Esophagus muscularis mucosa (tissue), 4 donors: ENCODE measurements around the gene CD99. TPM values are rescaled to one million over a fixed set of nuclear protein-coding genes. Genes with fewer than 3 reads are reported as not detected.

Source experiments
- DNase-seq: peaks from one replicate; pipeline ENCODE4 v3.0.0-alpha.2; 2017; ENCODE audit errors: extremely low spot score
- H3K27ac ChIP-seq, 4 donors: fragments of 200-600 bp; sonication (generic); replicated peaks in 1 of 4; 1 replicate in 3 of 4; 2 replicates in 1 of 4; pipeline ENCODE4 v1.5.1; 2016 to 2019; ENCODE audit warnings: mild to moderate bottlenecking in 1 of 4
- H3K27me3 ChIP-seq, 4 donors: fragments of 200-600 bp; sonication (generic); one replicate each; pipeline versions ENCODE4 v1.5.1 to v1.6.0; 2016 to 2019
- H3K36me3 ChIP-seq, 4 donors: fragments of 200-600 bp; sonication (generic); one replicate each; pipeline ENCODE4 v1.5.1; 2016 to 2019
- H3K4me1 ChIP-seq, 4 donors: fragments of 200-600 bp; sonication (generic); one replicate each; pipeline ENCODE4 v1.5.1; 2016 to 2019
- H3K4me3 ChIP-seq, 4 donors: fragments of 200-600 bp; sonication (generic); 1 replicate in 2 of 4; 2 replicates in 2 of 4; pipeline ENCODE4 v1.5.1; 2016 to 2019; ENCODE audit warnings: mild to moderate bottlenecking in 4 of 4, moderate library complexity in 1 of 4
- H3K9me3 ChIP-seq, 4 donors: fragments of 200-600 bp; sonication (generic); 1 replicate in 3 of 4; 2 replicates in 1 of 4; pipeline ENCODE4 v1.5.1; 2016 to 2019
- EP300 ChIP-seq: sonication (generic); formaldehyde crosslinking; IDR thresholded peaks from one replicate; pipeline ENCODE4 v1.6.1; 2017; ENCODE audit warnings: antibody characterized with exemption
- POLR2A ChIP-seq: fragments of 450-650 bp; IDR thresholded peaks from one replicate; pipeline ENCODE4 v1.6.1; 2017; ENCODE audit warnings: antibody characterized with exemption, moderate library complexity, mild to moderate bottlenecking, low read depth
- POLR2AphosphoS5 ChIP-seq, 2 donors: sonication (generic); formaldehyde crosslinking; IDR thresholded peaks; one replicate each; pipeline ENCODE4 v1.6.1; 2017; ENCODE audit warnings: antibody characterized with exemption in 2 of 2
- WGBS: methylation state at CpG from one replicate; pipeline ENCODE4 v1.1.5; 2018; 5-methylcytosine and 5-hydroxymethylcytosine counted together
- intact Hi-C: fragments of 100-400 bp; cut with DNase I; formaldehyde crosslinking; loops from one replicate; pipeline ENCODE4 v1.15.1; 2023
- total RNA-seq, 4 donors: library from RNA; depleted of rRNA; stranded (reverse); fragments of >200 nt; gene quantifications; one replicate each; pipeline versions ENCODE4 v1.1.0 to v1.2.1, GENCODE V29; 2016
- TF ChIP-seq, protein P1 (sequence below), 3 experiments: fragments of 200-600 bp in 2 of 3; fragments of 450-650 bp in 1 of 3; sonication (generic) in 2 of 3; IDR thresholded peaks; one replicate each; pipeline ENCODE4 v1.5.1; 2017 to 2019; ENCODE audit warnings: antibody characterized with exemption in 3 of 3, mild to moderate bottlenecking in 2 of 3, moderate library complexity in 1 of 3

The CD99 gene
- total RNA-seq, 4 donors from 2014 or later: 311 to 469 (median 376) TPM

DNA sequence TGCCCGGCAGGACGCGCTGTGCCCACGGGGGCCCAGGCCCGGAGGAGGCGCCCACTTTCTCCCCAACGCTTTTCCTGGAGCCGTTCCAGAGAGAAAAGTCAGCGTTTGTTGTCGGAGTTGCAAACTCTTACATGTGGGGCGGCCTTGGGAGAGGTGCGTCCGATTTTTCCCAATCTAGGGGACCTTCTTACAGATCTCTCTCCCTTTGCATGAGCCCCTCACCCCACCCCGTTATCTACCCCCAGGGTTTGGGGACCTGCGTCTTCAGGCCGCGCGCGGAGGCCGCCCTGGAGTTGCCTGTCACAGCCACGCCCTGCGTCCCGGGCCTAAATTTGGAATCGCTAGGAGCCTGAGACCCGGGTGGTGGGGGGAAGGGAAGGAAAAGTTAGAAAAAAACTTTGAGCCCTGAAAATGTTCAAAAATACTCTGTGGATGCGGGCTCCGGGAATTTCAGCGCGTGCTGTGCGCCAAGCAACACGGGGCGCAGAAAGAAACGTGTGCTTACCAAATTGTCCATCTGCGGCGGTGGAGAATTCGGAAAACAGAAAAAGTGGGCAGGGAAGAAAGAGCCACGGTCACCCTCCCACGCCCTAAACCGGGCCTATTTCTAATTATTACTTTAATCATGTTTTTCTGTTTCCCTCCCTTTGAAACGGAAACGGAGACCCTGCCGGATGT lies 587 bp downstream of the CD99 start:
- DNase-seq: no peak

DNA sequence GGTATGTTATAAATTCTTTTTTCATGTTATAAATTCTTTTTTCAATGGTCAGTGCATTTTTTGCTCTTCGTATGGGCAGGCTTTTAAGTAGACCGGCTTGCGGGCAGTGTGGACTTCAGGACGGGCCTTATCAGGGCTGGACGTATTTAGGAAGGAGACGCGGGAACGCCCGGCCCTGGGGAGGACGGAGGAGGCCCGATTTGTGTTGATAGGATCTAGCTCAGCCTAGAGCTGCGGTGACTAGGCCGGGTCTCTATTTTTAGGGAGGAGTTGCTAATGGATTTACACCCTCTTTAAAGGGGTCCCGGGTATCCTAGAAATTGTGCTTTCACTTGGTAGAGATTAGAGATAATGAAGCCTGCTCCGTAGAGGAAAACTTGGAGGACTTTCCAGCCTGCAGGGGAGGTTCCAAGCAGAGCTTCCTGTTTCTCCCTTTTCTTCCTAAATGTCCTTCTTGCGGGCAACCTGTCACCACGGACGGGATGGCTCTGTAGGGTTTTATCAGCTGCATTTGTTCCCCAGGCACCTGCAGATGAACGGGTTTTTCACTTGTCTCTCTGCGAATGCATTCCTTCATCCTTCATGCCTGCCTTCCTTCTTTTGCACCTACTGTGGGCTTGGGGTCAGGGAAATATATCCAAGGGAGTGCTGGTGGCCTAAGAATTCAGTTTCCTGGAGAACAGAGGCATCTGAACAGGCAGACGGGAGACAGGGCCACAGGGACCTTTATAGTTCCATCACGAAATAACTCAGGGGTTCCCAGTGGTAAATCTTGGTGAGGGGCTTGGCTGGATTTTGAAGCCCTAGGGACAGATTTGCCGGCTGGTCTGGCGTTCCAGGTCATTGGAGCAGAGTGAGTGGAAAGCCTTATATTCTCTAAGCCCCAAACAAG lies 1.4 kb downstream of the CD99 start:
- Histone ChIP-seq H3K4me3 (peak overlapping the region; percentile 79 to 95 (median 86)), H3K27ac (peak overlapping the region; percentile 85 to 93 (median 88)), H3K36me3 (no peaks in the 10 kb centered on the region), H3K4me1 (peaks cover 49 to 60% (median 59%) of the 10 kb centered on the region in 4 donors), H3K27me3 (no peaks in the 10 kb centered on the region), H3K9me3 (no peaks in the 10 kb centered on the region)
- DNase-seq: no peak
- TF ChIP-seq POLR2AphosphoS5 (IDR thresholded peaks at IDR 0.05) (no peak), POLR2A (no peak), EP300 (no peak)
- TF ChIP-seq, protein P1, sequence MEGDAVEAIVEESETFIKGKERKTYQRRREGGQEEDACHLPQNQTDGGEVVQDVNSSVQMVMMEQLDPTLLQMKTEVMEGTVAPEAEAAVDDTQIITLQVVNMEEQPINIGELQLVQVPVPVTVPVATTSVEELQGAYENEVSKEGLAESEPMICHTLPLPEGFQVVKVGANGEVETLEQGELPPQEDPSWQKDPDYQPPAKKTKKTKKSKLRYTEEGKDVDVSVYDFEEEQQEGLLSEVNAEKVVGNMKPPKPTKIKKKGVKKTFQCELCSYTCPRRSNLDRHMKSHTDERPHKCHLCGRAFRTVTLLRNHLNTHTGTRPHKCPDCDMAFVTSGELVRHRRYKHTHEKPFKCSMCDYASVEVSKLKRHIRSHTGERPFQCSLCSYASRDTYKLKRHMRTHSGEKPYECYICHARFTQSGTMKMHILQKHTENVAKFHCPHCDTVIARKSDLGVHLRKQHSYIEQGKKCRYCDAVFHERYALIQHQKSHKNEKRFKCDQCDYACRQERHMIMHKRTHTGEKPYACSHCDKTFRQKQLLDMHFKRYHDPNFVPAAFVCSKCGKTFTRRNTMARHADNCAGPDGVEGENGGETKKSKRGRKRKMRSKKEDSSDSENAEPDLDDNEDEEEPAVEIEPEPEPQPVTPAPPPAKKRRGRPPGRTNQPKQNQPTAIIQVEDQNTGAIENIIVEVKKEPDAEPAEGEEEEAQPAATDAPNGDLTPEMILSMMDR (IDR thresholded peaks at IDR 0.05): no peak
- intact Hi-C loops: loop anchor here (10.0 kb wide), 2 partner anchors 78 to 1238 kb away; partner anchors contain the start of gene ASMTL
- WGBS: 11% methylated on average over 20 of the region's 24 CpGs

More for the DNA sequence above, 587 bp downstream of the CD99 start:
- H3K36me3 ChIP-seq: no peaks in the 10 kb centered on the region
- TF ChIP-seq EP300 (no peak), POLR2A (no peak), POLR2AphosphoS5 (IDR thresholded peaks at IDR 0.05) (no peak)
- TF ChIP-seq, protein P1 (IDR thresholded peaks at IDR 0.05): no peak
- peak overlapping the region; percentile 79 to 95 (median 86) for H3K4me3 ChIP-seq
- WGBS: 1% methylated on average over 31 of the region's 42 CpGs
- H3K9me3 ChIP-seq: no peaks in the 10 kb centered on the region
- H3K27me3 ChIP-seq: no peaks in the 10 kb centered on the region
- H3K27ac ChIP-seq: peak overlapping the region; percentile 85 to 93 (median 88)
- intact Hi-C loops: loop anchor here (10.0 kb wide), 2 partner anchors 77 to 1237 kb away; partner anchors contain the start of gene ASMTL
- peaks cover 41 to 52% (median 51%) of the 10 kb centered on the region in 4 donors for H3K4me1 ChIP-seq

DNA sequence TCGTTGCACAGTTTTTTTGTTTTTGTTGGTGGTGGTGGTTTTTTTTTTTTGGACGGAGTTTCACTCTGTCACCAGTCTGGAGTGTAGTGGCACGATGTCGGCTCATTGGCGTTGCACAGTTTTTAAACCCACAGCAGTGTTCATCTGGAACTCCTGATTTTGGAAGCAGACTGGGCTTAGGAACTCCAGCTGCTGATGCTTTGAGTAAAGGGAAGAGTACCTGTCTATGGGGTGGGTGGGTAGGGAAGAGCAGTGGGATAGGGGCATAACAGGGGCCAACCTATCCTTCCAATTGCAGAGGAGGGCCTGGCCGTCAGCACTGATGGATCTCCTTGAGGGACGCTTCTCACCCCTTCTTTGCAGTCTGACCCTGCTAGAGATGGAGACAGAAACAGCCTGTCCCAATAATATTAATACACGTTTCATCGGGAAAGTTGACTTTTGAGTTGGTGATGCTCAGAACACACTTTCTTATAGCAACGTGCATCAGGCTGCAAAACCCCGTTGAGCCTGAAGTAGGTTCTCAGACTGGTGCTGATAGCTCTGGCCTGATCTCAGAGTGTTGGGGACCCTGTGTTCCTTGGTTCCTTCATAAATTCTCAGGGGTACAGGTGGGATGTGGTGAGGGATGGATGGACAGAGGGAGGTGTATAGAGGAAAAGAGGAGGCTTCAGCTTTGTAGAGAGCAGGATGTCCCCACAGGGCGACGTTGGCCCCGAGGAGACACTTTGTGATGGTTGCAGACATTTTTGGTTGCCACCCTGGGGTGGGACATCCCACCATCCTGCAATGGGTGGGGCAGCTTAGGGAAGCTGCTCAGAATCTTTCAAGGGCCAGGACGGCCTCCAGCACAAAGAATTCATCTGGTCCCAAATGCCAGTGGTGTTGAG lies 2.3 kb downstream of the CD99 start:
- 69% methylated on average over 15 of the region's 15 CpGs for WGBS
- Histone ChIP-seq H3K9me3 (no peaks in the 10 kb centered on the region), H3K36me3 (peaks cover 0 to 2% (median 0%) of the 10 kb centered on the region in 4 donors), H3K27me3 (no peaks in the 10 kb centered on the region), H3K4me3 (peak overlapping the region; percentile 79 to 95 (median 86)), H3K27ac (peak overlapping the region; percentile 85 to 93 (median 88)), H3K4me1 (peaks cover 58 to 69% (median 68%) of the 10 kb centered on the region in 4 donors)
- TF ChIP-seq POLR2A: no peak
- TF ChIP-seq, protein P1 (IDR thresholded peaks at IDR 0.05): no peak
- intact Hi-C loops: loop anchor here (10.0 kb wide), 2 partner anchors 79 to 1239 kb away; partner anchors contain the start of gene ASMTL
- no peak for DNase-seq

DNA sequence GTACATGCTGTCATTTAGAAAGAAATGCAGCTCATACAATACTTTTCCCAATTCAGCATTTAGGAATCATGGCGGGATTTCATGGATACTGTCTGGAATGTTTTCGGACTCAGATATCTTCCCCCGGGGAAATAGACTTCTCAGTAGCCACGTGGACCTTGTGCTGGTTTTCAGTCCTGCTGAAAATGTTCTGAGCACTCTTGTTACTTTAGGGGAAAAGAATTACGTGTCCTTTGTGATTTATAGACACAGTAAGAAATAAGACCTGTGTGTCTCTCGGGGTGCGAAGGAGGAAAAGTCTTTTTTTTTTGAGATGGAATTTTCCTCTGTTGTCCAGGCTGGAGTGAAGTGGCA lies 3.8 kb downstream of the CD99 start:
- Histone ChIP-seq H3K9me3 (no peaks in the 10 kb centered on the region), H3K36me3 (peaks cover 0 to 7% (median 0%) of the 10 kb centered on the region in 4 donors), H3K27ac (peak overlapping the region; percentile 18 to 93 (median 88)), H3K4me1 (peaks cover 64 to 84% (median 83%) of the 10 kb centered on the region in 4 donors), H3K4me3 (peak overlapping the region in 1 of 4 donors; percentile 89), H3K27me3 (no peaks in the 10 kb centered on the region)
- WGBS: 73% methylated on average over 7 of the region's 7 CpGs
- TF ChIP-seq EP300 (no peak), POLR2A (no peak), POLR2AphosphoS5 (IDR thresholded peaks at IDR 0.05) (no peak)
- TF ChIP-seq, protein P1 (IDR thresholded peaks at IDR 0.05): no peak
- intact Hi-C loops: loop anchor here (10.0 kb wide), 2 partner anchors 80 to 1240 kb away; partner anchors contain the start of gene ASMTL
- no peak for DNase-seq
